IMR-90 (cell line): ENCODE results near the gene GNAI1. TPM values are rescaled to one million over a fixed set of nuclear protein-coding genes. Genes with fewer than 3 reads are reported as not detected.

Experiments used
- ATAC-seq: fragments of 200-7000 bp; cut with Tn5 transposase; 2 replicates; pipeline ENCODE4 v1.9.1; 2020; ENCODE audit warnings: low read depth, mild to moderate bottlenecking, moderate library complexity
- BruUV-seq: library from RNA; stranded (reverse); fragments of 400-500 nt; replicated peaks from 2 replicates; lab custom pipeline; 2021; lab: Mats Ljungman, UMichigan
- CTCF ChIA-PET: fragments of 300-600 bp; formaldehyde crosslinking; extraction: SDS; loops from one replicate; lab custom pipeline; 2021; ENCODE audit warnings: antibody characterized with exemption; lab: Yijun Ruan, JAX
- POLR2A ChIA-PET: fragments of 300-600 bp; sonication (Branson Sonifier 250); formaldehyde crosslinking; loops from one replicate; lab custom pipeline; 2022; ENCODE audit warnings: antibody characterized with exemption; ENCODE audit not compliant: unreplicated experiment; lab: Charles Lee
- DNase-seq: peaks from one replicate; pipeline ENCODE4 v3.0.0; 2013
- H2AFZ ChIP-seq: replicated peaks from 2 replicates; pipeline ENCODE3; 2013; ENCODE audit warnings: low read length, mild to moderate bottlenecking; ENCODE audit not compliant: poor library complexity
- H2AK5ac ChIP-seq: 2 replicates; pipeline ENCODE4 v1.6.1; 2013; ENCODE audit warnings: low read depth, low read length, inconsistent platforms
- H2AK9ac ChIP-seq: replicated peaks from 2 replicates; pipeline ENCODE3; 2013; ENCODE audit warnings: mild to moderate bottlenecking, low read depth, low read length, moderate library complexity; ENCODE audit not compliant: poor library complexity
- H2BK120ac ChIP-seq: 2 replicates; pipeline ENCODE4 v1.6.1; 2013; ENCODE audit warnings: low read depth, low read length, inconsistent platforms
- H2BK15ac ChIP-seq: 3 replicates; pipeline ENCODE4 v1.6.1; 2013; ENCODE audit warnings: low read depth, low read length, inconsistent platforms
- H2BK20ac ChIP-seq: 2 replicates; pipeline ENCODE4 v1.6.1; 2013; ENCODE audit warnings: low read depth, mild to moderate bottlenecking, inconsistent platforms, low read length, moderate library complexity
- H2BK5ac ChIP-seq: 2 replicates; pipeline ENCODE4 v1.6.1; 2013; ENCODE audit warnings: mild to moderate bottlenecking, low read depth, low read length, inconsistent platforms; ENCODE audit not compliant: poor library complexity, severe bottlenecking
- H3K14ac ChIP-seq: replicated peaks from 2 replicates; pipeline ENCODE4 v1.6.1; 2013; ENCODE audit warnings: low read depth, low read length, inconsistent platforms
- H3K18ac ChIP-seq: 2 replicates; pipeline ENCODE4 v1.6.1; 2013; ENCODE audit warnings: low read depth, low read length, control low read depth
- H3K23ac ChIP-seq: 2 replicates; pipeline ENCODE4 v1.6.1; 2013; ENCODE audit warnings: low read depth, low read length, inconsistent platforms
- H3K27ac ChIP-seq: 2 replicates; pipeline ENCODE4 v1.5.1; 2013; ENCODE audit warnings: mild to moderate bottlenecking, control low read depth, low read length; ENCODE audit not compliant: insufficient read depth
- H3K27me3 ChIP-seq: 2 replicates; pipeline ENCODE4 v1.6.1; 2013; ENCODE audit warnings: low read length; ENCODE audit not compliant: control insufficient read depth, insufficient read depth
- H3K36me3 ChIP-seq: 2 replicates; pipeline ENCODE4 v1.6.1; 2013; ENCODE audit warnings: low read length, mixed read lengths; ENCODE audit not compliant: control insufficient read depth, insufficient read depth
- H3K4ac ChIP-seq: 2 replicates; pipeline ENCODE4 v1.6.1; 2013; ENCODE audit warnings: low read depth, low read length, inconsistent platforms
- H3K4me1 ChIP-seq: 2 replicates; pipeline ENCODE4 v1.6.1; 2013; ENCODE audit warnings: low read length, mixed read lengths; ENCODE audit not compliant: control insufficient read depth, insufficient read depth
- H3K4me2 ChIP-seq: 2 replicates; pipeline ENCODE4 v1.6.1; 2013; ENCODE audit warnings: low read depth, mild to moderate bottlenecking, control low read depth, low read length, moderate library complexity
- H3K4me3 ChIP-seq: 2 replicates; pipeline ENCODE4 v1.5.1; 2013; ENCODE audit warnings: low read depth, mild to moderate bottlenecking, control low read depth, low read length, moderate library complexity; ENCODE audit not compliant: insufficient read depth
- H3K56ac ChIP-seq: 2 replicates; pipeline ENCODE4 v1.6.1; 2013; ENCODE audit warnings: low read length, inconsistent platforms; ENCODE audit not compliant: insufficient read depth; ENCODE audit errors: extremely low read depth
- H3K79me1 ChIP-seq, 2 experiments: 2 replicates each; pipeline ENCODE4 v1.6.1; 2013; ENCODE audit warnings: low read length in 2 of 2, inconsistent platforms in 1 of 2, low read depth in 1 of 2
- H3K9ac ChIP-seq: 2 replicates; pipeline ENCODE4 v1.6.1; 2013; ENCODE audit warnings: low read depth, low read length, control low read depth
- H3K9me1 ChIP-seq: 2 replicates; pipeline ENCODE4 v1.6.1; 2013; ENCODE audit warnings: low read length, inconsistent platforms; ENCODE audit not compliant: insufficient read depth
- H3K9me3 ChIP-seq: 2 replicates; pipeline ENCODE4 v1.6.1; 2013; ENCODE audit warnings: low read length; ENCODE audit not compliant: control insufficient read depth, insufficient read depth
- H4K20me1 ChIP-seq: 2 replicates; pipeline ENCODE4 v1.6.1; 2013; ENCODE audit warnings: low read length, inconsistent platforms; ENCODE audit not compliant: insufficient read depth
- H4K5ac ChIP-seq: 2 replicates; pipeline ENCODE4 v1.6.1; 2013; ENCODE audit warnings: mild to moderate bottlenecking, low read depth, low read length, control low read depth
- H4K8ac ChIP-seq, 2 experiments: 2 replicates each; pipeline ENCODE4 v1.6.1; 2013; ENCODE audit warnings: low read depth in 2 of 2, low read length in 2 of 2, control low read depth in 1 of 2, inconsistent platforms in 1 of 2
- H4K91ac ChIP-seq: 2 replicates; pipeline ENCODE4 v1.6.1; 2013; ENCODE audit warnings: low read depth, low read length, inconsistent platforms; ENCODE audit not compliant: insufficient read depth
- CEBPB ChIP-seq: IDR thresholded peaks from 2 replicates; pipeline ENCODE4 v1.6.1; 2012; ENCODE audit warnings: low read depth, low read length, improper control_type of control experiment
- CHD1 ChIP-seq: IDR thresholded peaks from 2 replicates; pipeline ENCODE4 v1.6.1; 2012; ENCODE audit warnings: low read depth, low read length, improper control_type of control experiment
- FOS ChIP-seq: fragments of 150-350 bp; IDR thresholded peaks from 2 replicates; pipeline ENCODE4 v1.6.1; 2016; ENCODE audit warnings: low read depth, low read length
- MAZ ChIP-seq: IDR thresholded peaks from 2 replicates; pipeline ENCODE4 v1.6.1; 2012; ENCODE audit warnings: low read depth, mild to moderate bottlenecking, low read length, improper control_type of control experiment, moderate library complexity, borderline replicate concordance
- MXI1 ChIP-seq: IDR thresholded peaks from 2 replicates; pipeline ENCODE4 v1.6.1; 2012; ENCODE audit warnings: low read depth, mild to moderate bottlenecking, low read length, moderate library complexity, borderline replicate concordance
- RAD21 ChIP-seq: IDR thresholded peaks from 2 replicates; pipeline ENCODE4 v1.6.1; 2012; ENCODE audit warnings: low read length, improper control_type of control experiment
- dilution Hi-C: fragments of 300-500 bp; cut with HindIII; formaldehyde crosslinking; loops from one replicate; pipeline ENCODE4 v1.14.3; 2018; ENCODE audit warnings: low sequenced_read_pairs; ENCODE audit not compliant: unreplicated experiment
- in situ Hi-C: fragments of 300-500 bp; cut with MboI; formaldehyde crosslinking; loops from 3 replicates; pipeline ENCODE4 v1.14.3; 2019; ENCODE audit warnings: low sequenced_read_pairs, inconsistent platforms, mixed read lengths
- intact Hi-C: fragments of 100-400 bp; cut with micrococcal nuclease; formaldehyde crosslinking; loops from 2 replicates; pipeline ENCODE4 v1.10.0; 2022
- polyA plus RNA-seq, 3 experiments: library from polyadenylated mRNA; depleted of rRNA; stranded (reverse); fragments of >200 nt; gene quantifications; 2 replicates each; pipeline ENCODE4 v1.2.3, GENCODE V29; 2012; ENCODE audit warnings: low replicate concordance in 1 of 3
- total RNA-seq: library from RNA; depleted of rRNA; stranded (reverse); fragments of >200 nt; gene quantifications from 2 replicates; pipeline ENCODE4 v1.2.3, GENCODE V29; 2012
- TF ChIP-seq, protein P1 (sequence below): conservative IDR thresholded peaks from 2 replicates; pipeline ENCODE4 v1.5.1; 2012; ENCODE audit warnings: mild to moderate bottlenecking, low read depth, low read length, improper control_type of control experiment
- TF ChIP-seq, protein P2 (sequence below): fragments of 150-350 bp; IDR thresholded peaks from 2 replicates; pipeline ENCODE4 v1.6.1; 2016; ENCODE audit warnings: low read depth, mild to moderate bottlenecking, low read length, moderate library complexity, borderline replicate concordance

GNAI1 gene
- total and polyA plus RNA-seq, 2 of the 4 experiments (the other 2 are of a cell fraction): 21.1 to 26.5 TPM

DNA sequence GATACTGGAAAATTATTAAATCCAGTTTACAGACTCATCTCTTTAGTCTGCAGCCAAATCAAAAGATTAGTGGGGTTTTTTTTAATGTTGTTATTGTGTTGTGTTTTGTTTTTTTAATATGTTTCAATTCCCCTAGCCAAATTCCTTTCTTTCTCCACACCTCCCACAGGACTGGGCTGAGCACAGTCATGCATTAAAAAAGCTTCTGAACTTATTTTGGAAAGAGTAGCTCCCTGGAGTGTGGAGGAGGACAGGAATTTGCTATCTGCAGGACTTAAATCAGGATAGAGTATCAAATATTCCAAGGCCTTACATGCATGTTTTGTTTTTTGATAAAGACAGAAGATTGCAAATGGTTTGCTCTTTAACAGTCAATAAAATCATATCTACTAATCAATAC lies 90.7 kb downstream of the GNAI1 start:
- DNase-seq: no peak
- POLR2A ChIA-PET: no interaction called here
- no peak overlapping the region for H2AK9ac ChIP-seq

More for the DNA sequence above, 90.7 kb downstream of the GNAI1 start:
- Histone ChIP-seq H3K9me1 (no peaks in the 10 kb centered on the region), H2AFZ (no peak overlapping the region), H3K4me3 (no peak overlapping the region), H3K27me3 (no peaks in the 10 kb centered on the region), H4K20me1 (no peaks in the 10 kb centered on the region), H3K4me2 (no peak overlapping the region), H4K8ac (no peak overlapping the region), H3K36me3 (peaks cover 2% of the 10 kb centered on the region; the same call in 1 of the 2 replicates), H4K5ac (no peak overlapping the region), H3K9me3 (no peaks in the 10 kb centered on the region), H3K56ac (no peak overlapping the region), H3K4me1 (no peaks in the 10 kb centered on the region; the same call in 1 of the 2 replicates), H3K27ac (no peak overlapping the region), H3K23ac (no peak overlapping the region), H2BK120ac (no peak overlapping the region), H3K4ac (no peak overlapping the region), H3K9ac (no peak overlapping the region), H2AK5ac (no peak overlapping the region), H3K18ac (no peak overlapping the region), H2BK5ac (no peak overlapping the region), H4K91ac (no peak overlapping the region), H2BK20ac (no peak overlapping the region), H3K14ac (no peak overlapping the region), H2BK15ac (no peak overlapping the region), H3K79me1 (no peaks in the 10 kb centered on the region)
- in situ Hi-C loops (no loop called here), intact Hi-C loops (loop anchor here (5.0 kb wide), 1 partner anchor 47 kb away; no protein-coding TSS in a partner anchor), dilution Hi-C loops (no loop called here)
- ATAC-seq: no peak; the same call in 1 of the 2 replicates
- CTCF ChIA-PET: no interaction called here
- TF ChIP-seq, protein P1, sequence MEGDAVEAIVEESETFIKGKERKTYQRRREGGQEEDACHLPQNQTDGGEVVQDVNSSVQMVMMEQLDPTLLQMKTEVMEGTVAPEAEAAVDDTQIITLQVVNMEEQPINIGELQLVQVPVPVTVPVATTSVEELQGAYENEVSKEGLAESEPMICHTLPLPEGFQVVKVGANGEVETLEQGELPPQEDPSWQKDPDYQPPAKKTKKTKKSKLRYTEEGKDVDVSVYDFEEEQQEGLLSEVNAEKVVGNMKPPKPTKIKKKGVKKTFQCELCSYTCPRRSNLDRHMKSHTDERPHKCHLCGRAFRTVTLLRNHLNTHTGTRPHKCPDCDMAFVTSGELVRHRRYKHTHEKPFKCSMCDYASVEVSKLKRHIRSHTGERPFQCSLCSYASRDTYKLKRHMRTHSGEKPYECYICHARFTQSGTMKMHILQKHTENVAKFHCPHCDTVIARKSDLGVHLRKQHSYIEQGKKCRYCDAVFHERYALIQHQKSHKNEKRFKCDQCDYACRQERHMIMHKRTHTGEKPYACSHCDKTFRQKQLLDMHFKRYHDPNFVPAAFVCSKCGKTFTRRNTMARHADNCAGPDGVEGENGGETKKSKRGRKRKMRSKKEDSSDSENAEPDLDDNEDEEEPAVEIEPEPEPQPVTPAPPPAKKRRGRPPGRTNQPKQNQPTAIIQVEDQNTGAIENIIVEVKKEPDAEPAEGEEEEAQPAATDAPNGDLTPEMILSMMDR: no peak
- TF ChIP-seq FOS: no peak
- no peak for TF ChIP-seq CEBPB
- TF ChIP-seq MXI1: no peak
- TF ChIP-seq, protein P2, sequence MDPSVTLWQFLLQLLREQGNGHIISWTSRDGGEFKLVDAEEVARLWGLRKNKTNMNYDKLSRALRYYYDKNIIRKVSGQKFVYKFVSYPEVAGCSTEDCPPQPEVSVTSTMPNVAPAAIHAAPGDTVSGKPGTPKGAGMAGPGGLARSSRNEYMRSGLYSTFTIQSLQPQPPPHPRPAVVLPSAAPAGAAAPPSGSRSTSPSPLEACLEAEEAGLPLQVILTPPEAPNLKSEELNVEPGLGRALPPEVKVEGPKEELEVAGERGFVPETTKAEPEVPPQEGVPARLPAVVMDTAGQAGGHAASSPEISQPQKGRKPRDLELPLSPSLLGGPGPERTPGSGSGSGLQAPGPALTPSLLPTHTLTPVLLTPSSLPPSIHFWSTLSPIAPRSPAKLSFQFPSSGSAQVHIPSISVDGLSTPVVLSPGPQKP: no peak
- no peak for TF ChIP-seq RAD21
- no peak for TF ChIP-seq CHD1
- no peak for TF ChIP-seq MAZ
- no TSS peak for BruUV-seq
